CD14-positive monocyte (primary cell): ENCODE data around the gene UBE2J1. TPM values are rescaled to one million over a fixed set of nuclear protein-coding genes. Genes with fewer than 3 reads are reported as not detected.
A peak's percentile ranks its signal among the peaks of the same experiment; 100 is the strongest.
"Not testable (repeated sequence)": the region's sequence is repeated elsewhere in the genome, so short reads cannot be mapped to it uniquely, and the experiment has no call there.

Source experiments
- DNase-seq, 3 donors: peaks; one replicate each; pipeline ENCODE4 v3.0.0-alpha.2; 2011 to 2022
- H2AFZ ChIP-seq: 2 replicates; pipeline ENCODE4 v1.6.0; 2012; ENCODE audit warnings: mild to moderate bottlenecking, low read depth, low read length, inconsistent platforms; ENCODE audit not compliant: insufficient read depth, poor library complexity, severe bottlenecking
- H3K27ac ChIP-seq, 2 donors: 1 replicate in 1 of 2; 2 replicates in 1 of 2; pipeline ENCODE4 v1.5.1; 2012 to 2013; ENCODE audit warnings: low read length in 2 of 2, control low read depth in 1 of 2, inconsistent platforms in 1 of 2, low read depth in 1 of 2, mild to moderate bottlenecking in 1 of 2
- H3K27me3 ChIP-seq, 2 donors: one replicate each; pipeline versions ENCODE4 v1.6.0 to v1.6.1; 2011 to 2013; ENCODE audit warnings: low read length in 2 of 2; ENCODE audit not compliant: control insufficient read depth in 2 of 2, insufficient read depth in 2 of 2
- H3K36me3 ChIP-seq, 2 donors: replicated peaks in 1 of 2; 1 replicate in 1 of 2; 2 replicates in 1 of 2; pipeline versions ENCODE4 v1.5.1 to v1.6.1; 2012 to 2013; ENCODE audit warnings: low read length in 2 of 2, control low read depth in 1 of 2, inconsistent platforms in 1 of 2, mild to moderate bottlenecking in 1 of 2; ENCODE audit not compliant: insufficient read depth in 2 of 2, control insufficient read depth in 1 of 2
- H3K4me1 ChIP-seq, 2 donors: 1 replicate in 1 of 2; 2 replicates in 1 of 2; pipeline versions ENCODE4 v1.5.1 to v1.6.1; 2012 to 2013; ENCODE audit warnings: low read length in 2 of 2, control low read depth in 1 of 2, inconsistent platforms in 1 of 2, mild to moderate bottlenecking in 1 of 2, moderate library complexity in 1 of 2; ENCODE audit not compliant: insufficient read depth in 2 of 2, control insufficient read depth in 1 of 2
- H3K4me2 ChIP-seq: replicated peaks from 2 replicates; pipeline ENCODE3; 2012; ENCODE audit warnings: low read length, moderate library complexity, mild to moderate bottlenecking; ENCODE audit not compliant: poor library complexity, severe bottlenecking; ENCODE audit errors: extremely low read depth
- H3K4me3 ChIP-seq, 3 experiments: fragments of 200-600 bp in 1 of 3; sonication (generic) in 1 of 3; replicated peaks in 1 of 3; 1 replicate in 2 of 3; 2 replicates in 1 of 3; pipeline ENCODE4 v1.5.1; 2011 to 2013; ENCODE audit warnings: low read length in 3 of 3, mild to moderate bottlenecking in 3 of 3, control low read depth in 2 of 3, low read depth in 2 of 3, inconsistent platforms in 1 of 3, moderate library complexity in 1 of 3
- H3K79me2 ChIP-seq: 2 replicates; pipeline ENCODE4 v1.6.0; 2012; ENCODE audit warnings: mild to moderate bottlenecking, control low read depth, inconsistent platforms, low read length, moderate library complexity; ENCODE audit not compliant: insufficient read depth
- H3K9ac ChIP-seq: 2 replicates; pipeline ENCODE4 v1.6.0; 2017; ENCODE audit warnings: low read length, mild to moderate bottlenecking; ENCODE audit not compliant: insufficient read depth, poor library complexity, severe bottlenecking
- H3K9me3 ChIP-seq, 2 donors: replicated peaks in 1 of 2; 1 replicate in 1 of 2; 2 replicates in 1 of 2; pipeline versions ENCODE4 v1.5.1 to v1.6.1; 2012 to 2013; ENCODE audit warnings: low read length in 2 of 2, control low read depth in 1 of 2; ENCODE audit not compliant: control insufficient read depth in 1 of 2, insufficient read depth in 1 of 2
- H4K20me1 ChIP-seq: 2 replicates; pipeline ENCODE4 v1.6.0; 2012; ENCODE audit warnings: mild to moderate bottlenecking, low read length, control low read depth, moderate library complexity; ENCODE audit not compliant: insufficient read depth
- H3K27ac Mint-ChIP-seq, 7 donors: one replicate each; pipeline ENCODE4 v1.8.0; 2020; ENCODE audit warnings: mild to moderate bottlenecking in 7 of 7, mixed read lengths in 7 of 7, moderate library complexity in 6 of 7, inconsistent platforms in 2 of 7
- H3K27me3 Mint-ChIP-seq, 3 donors: one replicate each; pipeline ENCODE4 v1.8.0; 2021 to 2022; ENCODE audit warnings: low read depth in 3 of 3, mild to moderate bottlenecking in 3 of 3, mixed read lengths in 3 of 3, moderate library complexity in 3 of 3, inconsistent platforms in 1 of 3
- H3K36me3 Mint-ChIP-seq, 2 donors: one replicate each; pipeline ENCODE4 v1.8.0; 2020; ENCODE audit warnings: mixed read lengths in 2 of 2, inconsistent platforms in 1 of 2, mild to moderate bottlenecking in 1 of 2
- H3K4me1 Mint-ChIP-seq: one replicate; pipeline ENCODE4 v1.8.0; 2020; ENCODE audit warnings: mild to moderate bottlenecking, mixed read lengths
- H3K4me3 Mint-ChIP-seq, 2 donors: one replicate each; pipeline ENCODE4 v1.8.0; 2020; ENCODE audit warnings: mild to moderate bottlenecking in 2 of 2, mixed read lengths in 2 of 2, moderate library complexity in 1 of 2
- H3K9me3 Mint-ChIP-seq, 7 donors: one replicate each; pipeline ENCODE4 v1.8.0; 2020 to 2022; ENCODE audit warnings: mixed read lengths in 7 of 7, mild to moderate bottlenecking in 6 of 7, moderate library complexity in 6 of 7, inconsistent platforms in 2 of 7
- CTCF ChIP-seq: fragments of 200-600 bp; IDR thresholded peaks from one replicate; pipeline ENCODE4 v1.8.0; 2022; ENCODE audit warnings: antibody characterized with exemption, mild to moderate bottlenecking
- WGBS: methylation state at CpG from one replicate; pipeline ENCODE4 v1.1.5; 2013; ENCODE audit warnings: missing lambda C conversion rate; ENCODE audit not compliant: insufficient coverage; 5-methylcytosine and 5-hydroxymethylcytosine counted together
- intact Hi-C, 2 donors: fragments of 100-400 bp; cut with micrococcal nuclease; formaldehyde crosslinking; loops; one replicate each; pipeline versions ENCODE4 v1.15.0 to v1.15.1; 2023
- polyA plus RNA-seq, 3 donors: library from polyadenylated mRNA; depleted of rRNA in 1 of 3; unstranded in 2 of 3; stranded (reverse) in 1 of 3; fragments of 300-500 nt in 2 of 3; fragments of >200 nt in 1 of 3; fragmentation: Illumina TruSeq in 2 of 3; gene quantifications; 1 replicate in 2 of 3; 2 replicates in 1 of 3; pipeline ENCODE4 v1.2.3, GENCODE V29; 2012 to 2021

The UBE2J1 gene
- polyA plus RNA-seq, 3 donors = 44.8 to 80.5 (median 66.1) TPM

- Histone ChIP-seq H3K4me1 (peaks cover 38 to 44% of the 10 kb centered on the region in 2 donors), H3K36me3 (no peaks in the 10 kb centered on the region), H3K4me2 (peak overlapping the region; percentile 9), H3K4me3 (no peak overlapping the region), H3K9me3 (no peaks in the 10 kb centered on the region), H3K27ac (peak overlapping the region in 1 of 2 donors; percentile 50), H2AFZ (no peak overlapping the region), H4K20me1 (no peaks in the 10 kb centered on the region), H3K79me2 (no peaks in the 10 kb centered on the region), H3K9ac (no peak overlapping the region), H3K27me3 (no peaks in the 10 kb centered on the region)
- H3K4me3 Mint-ChIP-seq = no peak overlapping the region
- H3K36me3 Mint-ChIP-seq = no peaks in the 10 kb centered on the region
- H3K27ac Mint-ChIP-seq = peak overlapping the region in 5 of 7 donors; percentile 3 to 73 (median 51)
- H3K27me3 Mint-ChIP-seq = peaks cover 0 to 4% (median 0%) of the 10 kb centered on the region in 3 donors
- no peak for TF ChIP-seq CTCF
- intact Hi-C loops = no loop called here
- H3K4me1 Mint-ChIP-seq = peaks cover 46% of the 10 kb centered on the region
- DNase-seq = peak; percentile 57 to 68 (median 58)
- 55% methylated on average over 8 of the region's 9 CpGs for WGBS
- H3K9me3 Mint-ChIP-seq = peaks cover 0 to 5% (median 0%) of the 10 kb centered on the region in 7 donors
Observed at GRCh38 chr6:89308525-89309395, 43.8 kb downstream of the UBE2J1 start.

GRCh38 chr6:89304517-89304916, 48.0 kb downstream of the UBE2J1 start:
- H3K27ac ChIP-seq, H3K27me3 ChIP-seq, H3K9me3 Mint-ChIP-seq, H3K27me3 Mint-ChIP-seq, intact Hi-C loops, H3K27ac Mint-ChIP-seq, DNase-seq, H4K20me1 ChIP-seq, H3K36me3 ChIP-seq, H2AFZ ChIP-seq, H3K36me3 Mint-ChIP-seq, H3K4me2 ChIP-seq, H3K9ac ChIP-seq, H3K9me3 ChIP-seq, H3K4me3 ChIP-seq, H3K79me2 ChIP-seq, H3K4me3 Mint-ChIP-seq: not testable (repeated sequence)
- peaks cover 14 to 16% of the 10 kb centered on the region in 2 donors for H3K4me1 ChIP-seq
- WGBS = no CpG with 5 or more reads among the region's 3 CpGs
- peaks cover 14% of the 10 kb centered on the region for H3K4me1 Mint-ChIP-seq
